ENCODE data around the gene AK5.

Gene AK5

DNA sequence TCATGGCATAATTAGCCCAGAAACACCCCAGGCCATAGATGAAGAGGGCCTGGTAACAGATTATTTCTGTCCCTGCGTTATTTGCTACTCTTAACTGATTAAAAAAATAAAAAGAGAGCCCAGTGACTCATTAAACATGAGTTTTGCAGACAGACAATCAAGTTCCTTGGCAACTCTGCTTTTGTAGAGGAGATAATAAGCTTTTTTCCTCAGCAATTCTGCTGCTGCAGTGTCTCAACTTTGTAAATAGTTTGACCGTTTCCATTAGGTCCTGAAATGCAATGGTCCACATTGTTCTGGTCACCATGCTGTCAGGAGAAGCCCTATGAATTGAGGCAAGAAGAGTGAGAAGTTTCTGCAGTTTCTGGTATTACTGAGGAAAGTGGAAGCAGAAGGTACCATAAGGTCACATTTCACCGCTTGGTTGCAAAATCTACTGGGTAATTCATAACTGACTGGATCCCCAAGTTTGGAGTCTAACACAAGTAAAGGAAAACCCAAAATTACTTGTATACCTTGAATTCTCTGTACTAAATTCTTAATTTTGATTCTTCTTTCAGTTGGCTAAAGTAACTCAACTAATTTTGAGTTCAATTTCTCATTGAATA, 261.1 kb downstream of the AK5 start:
- H3K4me3 ChIP-seq (ENCODE audit: control insufficient read depth, low read depth, low read length): no peak overlapping the region
- DNase-seq (ENCODE audit: low read depth): peak; percentile 58
- TF ChIP-seq, protein P1, sequence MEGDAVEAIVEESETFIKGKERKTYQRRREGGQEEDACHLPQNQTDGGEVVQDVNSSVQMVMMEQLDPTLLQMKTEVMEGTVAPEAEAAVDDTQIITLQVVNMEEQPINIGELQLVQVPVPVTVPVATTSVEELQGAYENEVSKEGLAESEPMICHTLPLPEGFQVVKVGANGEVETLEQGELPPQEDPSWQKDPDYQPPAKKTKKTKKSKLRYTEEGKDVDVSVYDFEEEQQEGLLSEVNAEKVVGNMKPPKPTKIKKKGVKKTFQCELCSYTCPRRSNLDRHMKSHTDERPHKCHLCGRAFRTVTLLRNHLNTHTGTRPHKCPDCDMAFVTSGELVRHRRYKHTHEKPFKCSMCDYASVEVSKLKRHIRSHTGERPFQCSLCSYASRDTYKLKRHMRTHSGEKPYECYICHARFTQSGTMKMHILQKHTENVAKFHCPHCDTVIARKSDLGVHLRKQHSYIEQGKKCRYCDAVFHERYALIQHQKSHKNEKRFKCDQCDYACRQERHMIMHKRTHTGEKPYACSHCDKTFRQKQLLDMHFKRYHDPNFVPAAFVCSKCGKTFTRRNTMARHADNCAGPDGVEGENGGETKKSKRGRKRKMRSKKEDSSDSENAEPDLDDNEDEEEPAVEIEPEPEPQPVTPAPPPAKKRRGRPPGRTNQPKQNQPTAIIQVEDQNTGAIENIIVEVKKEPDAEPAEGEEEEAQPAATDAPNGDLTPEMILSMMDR (conservative IDR thresholded peaks at IDR 0.05; ENCODE audit: control insufficient read depth, insufficient read depth, low read depth, low read length): no peak

DNA sequence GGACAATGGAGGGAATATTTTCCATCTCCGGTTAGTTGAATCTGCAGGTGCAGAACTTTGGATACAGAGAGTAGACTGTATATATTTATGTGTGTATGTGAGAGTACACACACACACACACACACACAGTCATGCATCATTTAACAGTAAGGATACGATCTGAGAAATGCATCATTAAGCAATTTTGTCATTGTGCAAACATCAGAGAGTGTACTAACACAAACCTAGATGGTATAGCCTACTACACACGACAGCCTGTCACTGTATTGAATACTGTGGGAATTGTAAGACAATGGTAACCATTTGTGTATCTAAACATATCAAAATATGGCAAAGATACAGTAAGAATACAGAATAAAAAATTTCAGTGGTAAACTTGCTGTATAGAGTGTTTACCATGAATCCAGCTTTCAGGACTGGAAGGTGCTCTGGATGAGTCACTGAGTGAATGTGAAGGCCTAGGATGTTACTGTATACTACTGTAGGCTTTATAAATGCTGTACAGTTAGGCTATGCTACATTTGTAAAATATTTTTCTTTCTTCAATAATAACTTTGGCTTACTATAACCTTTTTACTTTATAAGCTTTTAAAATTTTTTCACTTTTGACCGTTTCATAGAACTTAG, 262.1 kb downstream of the AK5 start:
- no peak for DNase-seq (ENCODE audit: low read depth)
- no peak overlapping the region for H3K4me3 ChIP-seq (ENCODE audit: control insufficient read depth, low read depth, low read length)
- TF ChIP-seq, protein P1 (conservative IDR thresholded peaks at IDR 0.05; ENCODE audit: control insufficient read depth, insufficient read depth, low read depth, low read length): no peak

DNA sequence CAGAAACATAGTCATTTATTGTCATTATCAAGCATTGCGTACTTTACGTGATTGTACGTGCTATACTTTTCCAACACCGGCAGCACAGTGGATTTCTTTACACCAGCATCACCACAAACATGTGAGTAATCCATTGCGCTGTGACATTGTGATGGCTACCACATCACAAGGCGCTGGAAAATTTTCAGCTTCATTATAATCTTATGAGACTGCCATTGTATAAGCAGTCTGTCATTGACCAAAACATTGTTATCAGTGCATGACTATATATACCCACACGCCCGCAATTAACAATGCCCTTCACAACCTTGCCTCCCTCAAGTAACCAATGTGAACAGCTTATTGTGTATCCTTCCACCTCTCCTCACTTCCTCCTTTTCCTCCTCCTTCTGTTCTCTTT, 263.0 kb downstream of the AK5 start:
- DNase-seq (ENCODE audit: low read depth): no peak
- TF ChIP-seq, protein P1 (conservative IDR thresholded peaks at IDR 0.05; ENCODE audit: control insufficient read depth, insufficient read depth, low read depth, low read length): no peak
- no peak overlapping the region for H3K4me3 ChIP-seq (ENCODE audit: control insufficient read depth, low read depth, low read length)

DNA sequence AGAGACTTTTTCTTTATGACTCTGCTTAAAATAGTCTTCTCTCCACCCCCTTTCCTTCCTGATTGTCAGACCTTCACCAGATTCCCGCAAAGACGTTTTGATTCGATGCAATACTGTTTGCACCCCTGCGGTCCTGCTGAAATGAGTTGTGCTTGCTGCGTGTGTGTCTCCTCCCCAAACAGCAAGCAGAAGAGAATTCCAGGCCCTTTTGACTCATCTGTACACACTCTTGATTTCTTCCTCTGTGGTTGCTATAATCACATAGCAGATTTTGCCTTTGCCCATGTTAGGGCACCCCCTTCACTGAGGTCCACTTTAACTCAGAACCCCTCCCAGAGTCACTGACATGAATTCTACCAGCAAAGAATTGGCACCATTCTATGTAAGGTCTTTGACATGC, 264.2 kb downstream of the AK5 start:
- TF ChIP-seq, protein P1 (conservative IDR thresholded peaks at IDR 0.05; ENCODE audit: control insufficient read depth, insufficient read depth, low read depth, low read length): no peak
- no peak overlapping the region for H3K4me3 ChIP-seq (ENCODE audit: control insufficient read depth, low read depth, low read length)
- peak; percentile 48 for DNase-seq (ENCODE audit: low read depth)

DNA sequence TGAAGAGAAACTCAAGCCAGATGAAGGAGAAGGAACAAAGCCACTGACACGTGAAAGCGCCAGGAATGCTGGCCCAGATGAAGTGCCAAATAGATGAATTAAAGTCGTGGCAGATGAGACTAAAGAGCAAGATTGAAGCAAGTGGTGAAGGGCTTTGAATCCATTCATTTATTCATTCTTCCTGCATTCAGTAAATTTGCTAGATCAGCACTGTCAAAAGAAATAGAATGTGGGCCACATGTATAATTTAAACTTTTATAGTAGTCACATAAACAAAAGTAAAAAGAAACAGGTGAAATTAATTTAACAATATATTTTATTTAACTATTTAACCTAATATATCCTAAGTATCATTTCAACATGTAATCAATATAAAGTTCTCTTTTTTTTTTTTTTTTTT, 265.1 kb downstream of the AK5 start:
- H3K4me3 ChIP-seq (ENCODE audit: control insufficient read depth, low read depth, low read length): no peak overlapping the region
- TF ChIP-seq, protein P1 (conservative IDR thresholded peaks at IDR 0.05; ENCODE audit: control insufficient read depth, insufficient read depth, low read depth, low read length): no peak
- no peak for DNase-seq (ENCODE audit: low read depth)

DNA sequence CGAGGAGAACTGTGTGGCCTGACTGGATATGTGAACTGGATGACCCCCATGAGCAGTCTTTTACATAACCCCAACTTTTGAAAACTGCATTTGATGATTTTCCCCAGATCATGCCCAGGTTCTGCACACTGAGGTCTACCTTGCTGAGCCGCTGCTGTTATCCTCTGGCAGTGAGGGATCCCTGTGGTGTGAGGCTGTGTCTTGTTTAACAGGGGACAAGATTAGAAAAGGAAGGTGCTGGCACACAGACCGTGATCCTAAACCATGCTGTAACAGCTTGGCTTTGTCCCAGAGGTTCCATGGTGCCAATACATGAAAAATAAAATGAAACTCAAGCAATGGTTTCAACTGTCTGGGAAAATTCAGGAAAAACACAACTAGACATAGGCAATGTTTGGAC, 266.5 kb downstream of the AK5 start:
- DNase-seq (ENCODE audit: low read depth): no peak
- no peak overlapping the region for H3K4me3 ChIP-seq (ENCODE audit: control insufficient read depth, low read depth, low read length)
- TF ChIP-seq, protein P1 (conservative IDR thresholded peaks at IDR 0.05; ENCODE audit: control insufficient read depth, insufficient read depth, low read depth, low read length): no peak

Data from fibroblast of mammary gland (primary cell).